Cardiac muscle cell (in vitro differentiated cells and primary cell): ENCODE results near the gene OR2F1. TPM values are rescaled to one million over a fixed set of nuclear protein-coding genes. Genes with fewer than 3 reads are reported as not detected.

ENCODE experiments used
- DNase-seq, 2 donors: peaks; one replicate each; pipeline versions ENCODE4 v3.0.0 to v3.0.0-alpha.2; 2010 to 2017; ENCODE audit warnings: low read depth in 1 of 2, low spot score in 1 of 2
- H3K27ac ChIP-seq: fragments of 200-600 bp; sonication (generic); 2 replicates; pipeline ENCODE4 v1.5.1; 2016
- H3K27me3 ChIP-seq: fragments of 200-600 bp; sonication (generic); 2 replicates; pipeline ENCODE4 v1.6.0; 2016; ENCODE audit warnings: control low read depth
- H3K36me3 ChIP-seq: fragments of 200-600 bp; sonication (generic); 2 replicates; pipeline ENCODE4 v1.5.1; 2016; ENCODE audit warnings: control low read depth
- H3K4me1 ChIP-seq: fragments of 200-600 bp; sonication (generic); 2 replicates; pipeline ENCODE4 v1.8.1; 2017; ENCODE audit warnings: low read depth, mild to moderate bottlenecking, mixed run types
- H3K4me3 ChIP-seq: fragments of 200-600 bp; sonication (generic); 2 replicates; pipeline ENCODE4 v1.5.1; 2016; ENCODE audit warnings: mild to moderate bottlenecking
- H3K9me3 ChIP-seq: fragments of 200-600 bp; sonication (generic); 2 replicates; pipeline ENCODE4 v1.5.1; 2017; ENCODE audit warnings: low read depth, mild to moderate bottlenecking, control low read depth
- polyA plus RNA-seq: library from polyadenylated mRNA; unstranded; fragments of >200 nt; fragmentation: Nextera tagmentation; extraction: Ambion mirVana; gene quantifications from 2 replicates; pipeline ENCODE4 v1.2.1, GENCODE V29; 2016
- total RNA-seq: library from RNA; depleted of rRNA; stranded (reverse); fragments of >200 nt; gene quantifications from 2 replicates; pipeline ENCODE4 v1.2.3, GENCODE V29; 2016
- TF ChIP-seq, protein P1 (sequence below): IDR thresholded peaks from 2 replicates; pipeline ENCODE4 v1.5.1; 2012; ENCODE audit warnings: low read depth, mild to moderate bottlenecking, low read length

OR2F1 gene
- total and polyA plus RNA-seq, 2 experiments from 2014 or later: not detected

DNA sequence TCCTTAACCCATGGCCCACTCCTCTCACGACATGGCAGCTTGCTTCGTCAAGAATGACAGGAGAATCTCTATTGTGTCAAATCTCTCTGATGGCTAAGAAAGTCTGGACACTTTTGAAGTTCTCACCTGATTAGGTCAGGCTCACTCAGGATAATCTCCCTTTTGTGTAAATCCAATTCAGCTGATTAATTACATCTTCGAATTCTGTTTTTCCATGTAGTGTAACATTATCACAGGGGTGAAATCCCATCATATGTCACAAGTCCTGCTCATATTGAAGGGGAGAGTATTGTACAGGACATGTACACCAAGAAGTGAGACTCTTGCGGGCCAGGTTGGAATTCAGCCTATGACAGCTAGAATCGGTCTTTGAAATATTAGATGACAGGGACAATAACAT is 29.3 kb downstream of the OR2F1 start:
- H3K4me1 ChIP-seq: no peaks in the 10 kb centered on the region
- TF ChIP-seq, protein P1, sequence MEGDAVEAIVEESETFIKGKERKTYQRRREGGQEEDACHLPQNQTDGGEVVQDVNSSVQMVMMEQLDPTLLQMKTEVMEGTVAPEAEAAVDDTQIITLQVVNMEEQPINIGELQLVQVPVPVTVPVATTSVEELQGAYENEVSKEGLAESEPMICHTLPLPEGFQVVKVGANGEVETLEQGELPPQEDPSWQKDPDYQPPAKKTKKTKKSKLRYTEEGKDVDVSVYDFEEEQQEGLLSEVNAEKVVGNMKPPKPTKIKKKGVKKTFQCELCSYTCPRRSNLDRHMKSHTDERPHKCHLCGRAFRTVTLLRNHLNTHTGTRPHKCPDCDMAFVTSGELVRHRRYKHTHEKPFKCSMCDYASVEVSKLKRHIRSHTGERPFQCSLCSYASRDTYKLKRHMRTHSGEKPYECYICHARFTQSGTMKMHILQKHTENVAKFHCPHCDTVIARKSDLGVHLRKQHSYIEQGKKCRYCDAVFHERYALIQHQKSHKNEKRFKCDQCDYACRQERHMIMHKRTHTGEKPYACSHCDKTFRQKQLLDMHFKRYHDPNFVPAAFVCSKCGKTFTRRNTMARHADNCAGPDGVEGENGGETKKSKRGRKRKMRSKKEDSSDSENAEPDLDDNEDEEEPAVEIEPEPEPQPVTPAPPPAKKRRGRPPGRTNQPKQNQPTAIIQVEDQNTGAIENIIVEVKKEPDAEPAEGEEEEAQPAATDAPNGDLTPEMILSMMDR: no peak
- no peaks in the 10 kb centered on the region for H3K9me3 ChIP-seq
- no peak overlapping the region for H3K4me3 ChIP-seq
- no peaks in the 10 kb centered on the region for H3K27me3 ChIP-seq
- no peak for DNase-seq
- H3K27ac ChIP-seq: no peak overlapping the region
- H3K36me3 ChIP-seq: no peaks in the 10 kb centered on the region

DNA sequence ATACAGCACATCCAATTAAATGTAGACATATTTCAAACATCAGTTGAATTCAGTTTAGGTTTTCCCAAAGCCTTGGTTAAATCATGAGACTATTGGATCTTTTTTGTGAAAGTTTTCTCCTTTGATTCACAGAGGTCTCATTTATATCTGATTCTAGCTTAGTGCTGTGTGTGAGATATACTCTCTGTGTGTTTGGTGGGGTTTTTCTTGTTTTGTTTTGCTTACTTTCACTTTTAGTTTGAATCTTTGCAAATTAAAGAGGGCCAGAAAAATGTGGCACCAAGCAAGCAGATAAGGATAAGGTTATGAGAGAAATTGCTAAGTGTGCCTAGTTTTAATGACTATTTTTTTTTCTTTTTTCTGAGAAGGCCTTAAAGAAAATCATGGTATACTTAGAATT is 32.9 kb downstream of the OR2F1 start:
- no peak overlapping the region for H3K4me3 ChIP-seq
- no peaks in the 10 kb centered on the region for H3K27me3 ChIP-seq
- H3K9me3 ChIP-seq: no peaks in the 10 kb centered on the region
- no peaks in the 10 kb centered on the region for H3K36me3 ChIP-seq
- TF ChIP-seq, protein P1: no peak
- DNase-seq: no peak
- H3K4me1 ChIP-seq: no peaks in the 10 kb centered on the region
- H3K27ac ChIP-seq: no peak overlapping the region

DNA sequence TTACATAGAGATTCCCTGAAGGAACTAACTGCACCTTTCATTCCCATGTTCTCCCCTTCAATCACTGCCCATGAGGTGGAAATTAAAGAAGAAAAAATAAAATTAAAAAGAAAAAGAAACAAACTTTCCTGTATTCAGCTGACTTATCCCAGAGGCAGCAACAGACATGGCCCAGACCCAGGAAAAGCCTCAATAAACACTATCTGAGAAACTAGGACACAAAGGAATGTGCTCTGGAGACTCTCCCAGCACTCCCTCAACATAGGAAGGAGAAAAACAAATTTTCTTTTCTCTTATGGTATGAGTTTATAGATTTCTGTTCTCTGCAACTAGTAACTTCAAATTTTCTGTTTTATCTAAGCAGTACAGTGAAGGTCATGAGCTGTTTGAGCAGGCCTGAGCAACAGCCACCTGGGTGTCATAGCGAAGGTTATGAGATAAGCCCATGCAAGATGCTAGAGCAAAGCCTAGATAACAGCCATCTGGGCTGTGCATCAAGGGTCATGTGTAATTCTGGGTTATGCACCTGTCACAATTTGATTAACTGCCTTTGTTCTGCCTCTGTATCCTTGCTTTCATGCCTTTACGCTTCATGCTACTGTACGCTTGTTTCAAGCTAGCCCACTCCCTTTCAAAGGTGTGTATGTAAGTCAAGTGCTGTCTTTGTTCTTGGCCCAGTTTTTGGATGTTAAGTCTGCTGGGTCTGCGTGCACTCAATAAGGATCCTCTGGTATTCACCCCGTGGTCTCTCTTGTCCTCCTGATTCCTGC is 34.5 kb downstream of the OR2F1 start:
- TF ChIP-seq, protein P1: no peak
- peak in 1 of 2 donors; percentile 69 for DNase-seq
- no peaks in the 10 kb centered on the region for H3K27me3 ChIP-seq
- no peaks in the 10 kb centered on the region for H3K4me1 ChIP-seq
- H3K36me3 ChIP-seq: no peaks in the 10 kb centered on the region
- H3K27ac ChIP-seq: no peak overlapping the region
- no peak overlapping the region for H3K4me3 ChIP-seq
- no peaks in the 10 kb centered on the region for H3K9me3 ChIP-seq

DNA sequence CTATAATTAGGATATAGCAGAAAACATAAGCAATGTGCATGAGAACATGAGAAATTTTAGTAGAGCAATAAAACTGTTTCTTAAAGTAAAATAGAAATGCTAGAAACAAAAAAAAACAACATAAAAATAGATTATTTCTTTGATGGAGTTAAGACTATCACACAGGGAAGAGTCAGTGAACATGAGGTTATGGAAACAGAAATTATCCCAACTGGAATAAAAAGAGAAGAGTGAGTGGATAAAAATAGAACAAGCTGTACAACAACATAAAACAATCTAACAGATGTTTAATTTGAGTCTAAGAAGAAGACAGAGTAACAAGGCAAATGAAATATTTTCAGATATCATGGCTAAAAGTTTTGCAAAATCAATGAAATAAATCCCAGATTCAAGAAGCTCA is 38.0 kb downstream of the OR2F1 start:
- DNase-seq: no peak
- Histone ChIP-seq H3K4me1 (no peaks in the 10 kb centered on the region), H3K9me3 (no peaks in the 10 kb centered on the region), H3K4me3 (no peak overlapping the region), H3K36me3 (no peaks in the 10 kb centered on the region), H3K27ac (no peak overlapping the region), H3K27me3 (no peaks in the 10 kb centered on the region)
- TF ChIP-seq, protein P1: no peak

DNA sequence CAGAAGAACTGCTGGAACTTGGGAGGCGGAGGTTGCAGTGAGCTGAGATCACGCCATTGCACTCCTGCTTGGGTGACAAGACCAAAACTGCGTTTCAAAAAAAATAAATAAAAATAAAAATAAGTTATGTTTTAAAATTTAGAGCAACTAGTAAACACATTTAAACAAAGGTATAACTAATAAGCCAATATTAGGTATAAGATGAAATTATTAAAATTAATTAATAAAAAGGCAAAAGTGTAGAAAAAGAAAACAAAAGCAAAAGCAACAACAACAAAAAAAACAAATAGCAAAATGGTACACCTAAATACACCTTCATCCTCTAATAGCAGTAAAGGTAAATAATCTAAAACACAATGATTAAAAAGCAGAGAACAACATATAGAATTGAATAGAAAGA is 39.3 kb downstream of the OR2F1 start:
- Histone ChIP-seq H3K4me3 (no peak overlapping the region), H3K36me3 (no peaks in the 10 kb centered on the region), H3K27me3 (no peaks in the 10 kb centered on the region), H3K4me1 (no peaks in the 10 kb centered on the region), H3K27ac (no peak overlapping the region), H3K9me3 (no peaks in the 10 kb centered on the region)
- no peak for DNase-seq
- TF ChIP-seq, protein P1: no peak
